ENCODE data around the gene PRR12.

PRR12 gene

DNA sequence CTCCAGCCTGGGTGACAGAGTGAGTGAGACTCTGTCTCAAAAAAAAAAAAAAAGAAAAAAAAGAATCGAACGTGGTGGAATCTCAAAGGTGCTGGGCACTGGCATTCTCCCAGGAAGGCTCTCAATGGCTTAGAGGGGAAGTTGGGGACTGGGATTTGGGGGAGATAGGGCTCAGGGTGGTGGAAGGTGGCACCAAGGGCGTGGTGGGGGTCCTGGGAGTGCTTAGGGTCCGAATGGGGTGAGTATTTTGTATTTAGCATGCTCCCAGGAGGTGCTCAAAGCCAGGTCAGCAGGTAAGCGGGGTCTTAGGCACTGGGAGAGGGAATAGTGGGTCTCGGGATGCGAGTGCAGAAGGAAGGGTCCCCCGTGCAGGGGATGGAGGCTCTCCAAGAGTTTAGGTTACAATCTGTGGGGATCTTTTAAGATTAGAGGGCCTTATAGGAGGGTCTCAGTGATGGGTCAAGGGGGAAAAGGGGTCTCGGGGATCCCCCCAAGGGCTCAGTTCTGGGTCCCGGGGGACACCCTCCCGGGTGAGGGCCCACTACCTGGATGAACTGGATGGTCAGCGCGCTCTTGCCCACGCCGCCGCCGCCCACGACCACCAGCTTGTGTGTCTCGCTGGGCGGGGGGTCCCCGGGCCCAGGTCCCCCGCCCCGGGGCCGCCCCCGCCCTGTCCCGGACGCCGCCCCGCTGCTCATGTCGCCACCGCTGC, 48.6 kb downstream of the PRR12 start:
- no peak overlapping the region for H3K27ac ChIP-seq (ENCODE audit: low read depth, low read length, poor library complexity, severe bottlenecking)
- TF ChIP-seq, protein P1, sequence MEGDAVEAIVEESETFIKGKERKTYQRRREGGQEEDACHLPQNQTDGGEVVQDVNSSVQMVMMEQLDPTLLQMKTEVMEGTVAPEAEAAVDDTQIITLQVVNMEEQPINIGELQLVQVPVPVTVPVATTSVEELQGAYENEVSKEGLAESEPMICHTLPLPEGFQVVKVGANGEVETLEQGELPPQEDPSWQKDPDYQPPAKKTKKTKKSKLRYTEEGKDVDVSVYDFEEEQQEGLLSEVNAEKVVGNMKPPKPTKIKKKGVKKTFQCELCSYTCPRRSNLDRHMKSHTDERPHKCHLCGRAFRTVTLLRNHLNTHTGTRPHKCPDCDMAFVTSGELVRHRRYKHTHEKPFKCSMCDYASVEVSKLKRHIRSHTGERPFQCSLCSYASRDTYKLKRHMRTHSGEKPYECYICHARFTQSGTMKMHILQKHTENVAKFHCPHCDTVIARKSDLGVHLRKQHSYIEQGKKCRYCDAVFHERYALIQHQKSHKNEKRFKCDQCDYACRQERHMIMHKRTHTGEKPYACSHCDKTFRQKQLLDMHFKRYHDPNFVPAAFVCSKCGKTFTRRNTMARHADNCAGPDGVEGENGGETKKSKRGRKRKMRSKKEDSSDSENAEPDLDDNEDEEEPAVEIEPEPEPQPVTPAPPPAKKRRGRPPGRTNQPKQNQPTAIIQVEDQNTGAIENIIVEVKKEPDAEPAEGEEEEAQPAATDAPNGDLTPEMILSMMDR (IDR thresholded peaks at IDR 0.05; ENCODE audit: low read length), result no peak
- TF ChIP-seq EZH2 (IDR thresholded peaks at IDR 0.05; ENCODE audit: borderline replicate concordance, low read length), result no peak
- H4K20me1 ChIP-seq (ENCODE audit: insufficient read depth, low read length), result no peaks in the 10 kb centered on the region
- peaks cover 23% of the 10 kb centered on the region for H3K4me1 ChIP-seq (ENCODE audit: insufficient read depth, low read length, severe bottlenecking)
- no peaks in the 10 kb centered on the region for H3F3A ChIP-seq (ENCODE audit: insufficient read depth, low read length)
- no peaks in the 10 kb centered on the region for H3K27me3 ChIP-seq (ENCODE audit: insufficient read depth, low read length)
- peaks cover 5% of the 10 kb centered on the region; the same call in 1 of the 2 replicates for H3K36me3 ChIP-seq (ENCODE audit: insufficient read depth, low read length)
- no peak overlapping the region for H2AFZ ChIP-seq (ENCODE audit: low read length)
- H3K4me2 ChIP-seq (ENCODE audit: low read length), result peak overlapping the region; percentile 75
- peak overlapping the region; percentile 58 for H3K4me3 ChIP-seq (ENCODE audit: low read depth, low read length, poor library complexity, severe bottlenecking)
- peak overlapping the region; percentile 45; the same call in 1 of the 2 replicates for H3K9ac ChIP-seq (ENCODE audit: low read length)
- no peaks in the 10 kb centered on the region for H3K9me3 ChIP-seq (ENCODE audit: low read length)
- peaks cover 24% of the 10 kb centered on the region for H3K79me2 ChIP-seq (ENCODE audit: insufficient read depth, low read length)
- no peaks in the 10 kb centered on the region for H3K9me2 ChIP-seq (ENCODE audit: low read depth, low read length)

DNA sequence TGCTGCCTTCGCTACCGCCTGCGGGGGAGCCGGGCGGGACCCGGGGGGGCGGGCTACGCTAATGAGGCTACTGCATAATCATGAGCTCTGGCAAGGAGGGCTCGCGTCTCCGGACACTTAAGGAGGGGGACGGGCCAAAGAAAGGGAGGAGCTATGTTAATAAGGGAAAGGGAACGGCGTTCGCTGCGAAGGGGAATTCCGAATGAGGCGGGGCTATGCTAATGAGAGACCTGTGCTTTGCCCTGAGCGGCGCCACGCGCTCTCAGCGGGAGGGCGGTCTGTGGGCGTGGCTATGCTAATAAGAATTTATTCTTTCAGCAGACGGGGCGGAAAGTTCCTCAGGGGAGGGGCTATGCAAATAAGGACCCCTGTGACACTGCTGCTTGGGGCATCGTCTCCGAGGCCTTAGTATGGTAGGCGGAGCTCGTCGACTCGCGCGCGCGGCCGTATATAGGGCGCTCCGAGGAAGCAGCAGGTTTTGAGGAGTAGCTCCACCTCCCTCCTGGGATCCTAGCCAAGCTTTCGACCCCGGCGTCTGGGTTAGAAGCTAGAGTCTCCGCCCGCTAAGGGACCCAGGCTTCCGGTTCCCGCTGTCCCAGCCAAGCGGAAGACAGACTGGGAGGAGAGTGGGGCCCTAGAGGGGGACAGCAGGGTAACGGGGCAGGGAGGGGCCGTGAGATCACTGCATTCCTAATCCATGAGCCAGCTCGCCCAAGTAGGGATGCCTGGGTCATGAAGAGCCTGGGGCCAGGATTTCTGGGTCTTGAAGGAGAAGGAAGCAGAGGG, 49.3 kb downstream of the PRR12 start, which contains the start of gene RRAS:
Gene RRAS (minus strand): TSS at position 31 of the 786 bp plus-strand sequence. CDS start 45 bp downstream, outside the sequence.
- H3K4me3 ChIP-seq (ENCODE audit: low read depth, low read length, poor library complexity, severe bottlenecking), result peak within 1 kb of the TSS; percentile 87
- peak within 1 kb of the TSS; percentile 92 for H3K27ac ChIP-seq (ENCODE audit: low read depth, low read length, poor library complexity, severe bottlenecking)
- H3K79me2 ChIP-seq (ENCODE audit: insufficient read depth, low read length), result peaks cover 25% of the 10 kb centered on the region

DNA sequence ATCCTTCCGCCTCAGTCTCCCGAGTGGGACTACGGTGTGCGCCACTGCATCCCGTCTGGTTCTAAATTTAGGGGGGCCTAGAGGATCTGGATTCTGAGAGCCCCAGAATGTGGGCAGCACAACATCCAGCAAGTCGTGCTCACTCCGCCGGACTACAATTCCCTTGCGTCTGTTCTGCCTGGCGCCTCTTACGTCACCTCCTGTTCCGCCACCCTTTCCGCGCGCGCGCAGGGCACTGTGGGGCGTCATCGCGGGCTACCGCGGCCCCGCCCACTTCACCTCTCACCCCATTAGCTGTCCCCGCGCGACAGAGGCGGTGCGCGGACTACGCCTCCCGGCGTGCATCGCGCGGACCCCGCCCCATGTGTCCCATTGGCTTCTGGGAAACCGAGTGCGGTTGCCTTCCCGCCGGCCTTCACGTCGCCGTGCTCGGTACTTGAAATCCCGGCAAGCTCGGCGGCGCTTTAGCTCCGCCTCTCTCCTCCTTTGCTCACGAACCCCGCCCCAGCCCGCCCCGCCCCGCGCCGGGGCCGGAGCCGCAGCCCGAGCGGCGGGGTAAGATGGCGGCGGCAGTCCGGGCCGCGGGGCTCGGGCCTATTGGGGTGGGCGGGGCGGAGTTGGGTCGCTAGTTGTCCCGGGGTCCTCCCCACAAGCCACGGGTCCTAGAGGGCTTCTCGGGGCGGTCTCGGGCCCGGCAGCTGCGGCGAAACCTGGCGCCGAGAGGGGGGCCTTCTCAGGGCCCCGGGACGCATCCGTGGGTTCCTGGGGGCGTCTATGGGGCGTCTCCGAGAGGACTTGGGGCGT, 50.9 kb downstream of the PRR12 start, which contains the start of gene SCAF1:
Gene SCAF1 (plus strand): TSS at position 522 of the 804 bp plus-strand sequence. CDS start 2,818 bp downstream, outside the sequence.
- Histone ChIP-seq H3K9me3 (ENCODE audit: low read length) (no peaks in the 10 kb centered on the region), H3K79me2 (ENCODE audit: insufficient read depth, low read length) (peaks cover 25% of the 10 kb centered on the region), H3K4me2 (ENCODE audit: low read length) (peak within 1 kb of the TSS; percentile 97), H3F3A (ENCODE audit: insufficient read depth, low read length) (no peaks in the 10 kb centered on the region), H3K27me3 (ENCODE audit: insufficient read depth, low read length) (no peaks in the 10 kb centered on the region), H3K9ac (ENCODE audit: low read length) (peak within 1 kb of the TSS; percentile 96), H3K4me1 (ENCODE audit: insufficient read depth, low read length, severe bottlenecking) (peaks cover 23% of the 10 kb centered on the region), H3K36me3 (ENCODE audit: insufficient read depth, low read length) (peaks cover 22% of the 10 kb centered on the region; the same call in 1 of the 2 replicates), H3K27ac (ENCODE audit: low read depth, low read length, poor library complexity, severe bottlenecking) (peak within 1 kb of the TSS; percentile 92), H2AFZ (ENCODE audit: low read length) (no peak within 1 kb of the TSS), H3K4me3 (ENCODE audit: low read depth, low read length, poor library complexity, severe bottlenecking) (peak within 1 kb of the TSS; percentile 95), H4K20me1 (ENCODE audit: insufficient read depth, low read length) (no peaks in the 10 kb centered on the region), H3K9me2 (ENCODE audit: low read depth, low read length) (no peaks in the 10 kb centered on the region)
- TF ChIP-seq EZH2 (IDR thresholded peaks at IDR 0.05; ENCODE audit: borderline replicate concordance, low read length), result no peak
- TF ChIP-seq, protein P1 (IDR thresholded peaks at IDR 0.05; ENCODE audit: low read length), result no peak

More for the DNA sequence above, 49.3 kb downstream of the PRR12 start, which contains the start of gene RRAS:
- no peaks in the 10 kb centered on the region for H3F3A ChIP-seq (ENCODE audit: insufficient read depth, low read length)
- no peaks in the 10 kb centered on the region for H3K9me2 ChIP-seq (ENCODE audit: low read depth, low read length)
- peak within 1 kb of the TSS; percentile 96 for H3K9ac ChIP-seq (ENCODE audit: low read length)
- H3K27me3 ChIP-seq (ENCODE audit: insufficient read depth, low read length), result no peaks in the 10 kb centered on the region
- no peak within 1 kb of the TSS for H2AFZ ChIP-seq (ENCODE audit: low read length)
- H4K20me1 ChIP-seq (ENCODE audit: insufficient read depth, low read length), result no peaks in the 10 kb centered on the region
- TF ChIP-seq, protein P1 (IDR thresholded peaks at IDR 0.05; ENCODE audit: low read length), result no peak
- no peak for TF ChIP-seq EZH2 (IDR thresholded peaks at IDR 0.05; ENCODE audit: borderline replicate concordance, low read length)
- H3K4me1 ChIP-seq (ENCODE audit: insufficient read depth, low read length, severe bottlenecking), result peaks cover 23% of the 10 kb centered on the region
- peaks cover 8% of the 10 kb centered on the region; the same call in 1 of the 2 replicates for H3K36me3 ChIP-seq (ENCODE audit: insufficient read depth, low read length)
- H3K9me3 ChIP-seq (ENCODE audit: low read length), result no peaks in the 10 kb centered on the region
- peak within 1 kb of the TSS; percentile 97 for H3K4me2 ChIP-seq (ENCODE audit: low read length)
